ENCODE results near the gene BARHL2.

The BARHL2 gene

GRCh38 chr1:90724361-90724760 lies 7.3 kb upstream of the BARHL2 start:
- no peak for DNase-seq

- DNase-seq, result no peak
Measured at GRCh38 chr1:90723590-90724108, 6.5 kb upstream of the BARHL2 start.

GRCh38 chr1:90722874-90723589 lies 5.9 kb upstream of the BARHL2 start:
- DNase-seq, result no peak

DNA sequence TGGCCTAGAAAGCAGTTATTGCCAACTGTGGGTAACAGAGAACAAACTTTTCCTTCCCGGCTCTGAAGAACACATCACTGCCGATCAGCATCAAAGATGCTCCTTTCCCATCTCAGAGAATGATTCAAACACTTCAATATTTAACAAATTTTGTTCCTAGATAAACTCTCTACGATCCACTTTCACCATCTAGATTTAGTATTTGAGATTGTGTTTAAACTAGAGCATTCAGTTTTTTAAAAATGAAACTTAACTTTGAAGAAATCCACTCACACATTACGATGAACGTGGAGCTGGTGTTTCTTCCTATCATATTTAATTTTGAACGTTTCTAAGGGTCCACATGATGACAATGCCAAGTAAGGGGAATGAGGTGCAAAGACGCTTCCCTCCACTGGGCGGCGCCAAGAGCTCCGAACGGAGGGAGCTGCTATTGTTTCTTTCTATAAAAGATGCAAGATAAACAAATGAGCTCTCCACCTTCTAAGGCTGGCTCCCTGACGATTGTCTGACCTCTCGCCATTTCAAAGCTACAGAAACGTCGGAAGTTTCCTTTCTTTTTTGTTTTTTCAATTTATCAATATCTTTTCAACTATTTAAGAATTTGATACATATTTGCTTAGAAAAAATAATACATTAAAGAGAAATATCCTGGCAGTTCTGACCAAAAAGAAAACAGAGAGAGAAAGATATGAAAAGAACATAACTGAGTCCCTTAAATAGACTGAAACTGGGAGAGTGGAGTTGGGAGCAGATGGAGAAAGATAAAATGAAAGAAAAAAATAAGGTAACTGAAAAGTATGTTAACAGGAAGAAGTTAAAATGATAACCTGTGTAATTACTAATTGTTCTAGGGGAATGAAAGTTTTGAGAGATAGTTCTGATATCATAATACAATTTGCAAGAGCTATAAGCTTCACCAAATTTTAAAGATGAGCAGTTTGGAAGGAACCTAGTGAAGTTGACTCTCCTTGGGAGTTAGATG lies 4.4 kb upstream of the BARHL2 start:
- no peak for DNase-seq

DNA sequence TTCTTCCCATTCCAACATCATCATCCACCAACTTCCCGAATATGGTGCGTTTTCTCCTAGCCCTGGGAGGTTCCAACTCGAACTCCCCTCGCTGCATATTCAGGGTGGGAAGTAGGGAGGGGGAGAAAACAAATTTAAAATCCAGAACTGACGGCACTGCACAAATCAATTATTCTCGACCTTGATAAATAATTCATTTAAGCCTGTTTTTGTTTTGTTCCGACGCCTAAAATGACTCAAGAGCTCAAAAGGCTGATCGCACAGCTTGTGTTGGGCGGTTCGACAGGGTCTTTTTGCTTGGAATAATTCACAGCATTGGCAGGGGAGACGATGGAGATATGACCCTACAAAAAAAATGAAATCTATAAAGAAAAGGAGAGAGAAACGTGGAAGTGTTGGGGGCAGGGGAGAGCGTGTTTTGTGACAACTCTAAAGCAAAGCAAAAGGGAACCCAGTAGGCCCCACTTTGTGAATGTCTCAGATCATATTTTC lies 3.1 kb upstream of the BARHL2 start:
- no peak for DNase-seq

GRCh38 chr1:90719330-90720144 lies 2.4 kb upstream of the BARHL2 start:
- DNase-seq, result no peak

GRCh38 chr1:90718411-90719329 lies 1.6 kb upstream of the BARHL2 start:
- no peak for DNase-seq

GRCh38 chr1:90717665-90718410 lies 736 bp upstream of the BARHL2 start:
- no peak for DNase-seq

GRCh38 chr1:90717356-90717664 lies 208 bp upstream of the BARHL2 start:
- DNase-seq, result no peak

DNA sequence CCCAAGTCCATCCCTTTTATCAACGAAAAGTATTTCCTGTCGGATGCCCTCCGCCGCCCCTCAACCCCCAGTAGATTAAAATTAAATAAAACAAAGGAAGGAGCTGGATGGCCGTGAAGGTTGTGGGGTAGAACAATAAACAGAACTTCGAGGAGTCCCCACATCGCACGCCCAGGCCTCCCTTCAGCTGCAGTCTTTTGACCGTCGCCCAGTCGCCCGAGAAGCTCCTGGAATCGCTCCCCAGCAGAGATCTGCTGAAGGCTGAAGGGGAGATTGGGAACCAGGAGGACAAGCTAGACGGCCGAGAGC lies 905 bp downstream of the BARHL2 start:
- no peak for DNase-seq

- DNase-seq, result no peak
Measured at GRCh38 chr1:90715309-90715708, 1.8 kb downstream of the BARHL2 start.

DNA sequence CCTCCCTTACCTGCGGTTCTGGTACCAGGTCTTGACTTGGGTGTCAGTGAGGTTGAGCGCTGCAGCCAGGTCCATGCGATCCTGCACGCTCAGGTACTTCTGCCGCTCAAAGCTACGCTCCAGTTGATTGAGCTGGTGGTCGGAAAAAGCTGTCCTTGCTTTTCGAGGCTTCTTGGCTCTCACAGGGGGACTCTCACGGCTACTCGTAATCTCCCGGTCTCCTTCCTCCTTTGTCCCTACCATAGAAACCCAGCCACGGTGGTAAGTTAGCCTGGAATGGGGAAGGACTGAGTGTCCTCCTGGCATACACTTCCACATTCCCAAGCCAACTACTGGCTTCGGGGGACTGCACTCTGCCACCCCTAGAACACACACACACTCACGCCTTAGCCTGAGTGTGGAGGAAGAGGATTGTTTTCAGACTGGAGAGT lies 2.6 kb downstream of the BARHL2 start:
- no peak for DNase-seq

DNA sequence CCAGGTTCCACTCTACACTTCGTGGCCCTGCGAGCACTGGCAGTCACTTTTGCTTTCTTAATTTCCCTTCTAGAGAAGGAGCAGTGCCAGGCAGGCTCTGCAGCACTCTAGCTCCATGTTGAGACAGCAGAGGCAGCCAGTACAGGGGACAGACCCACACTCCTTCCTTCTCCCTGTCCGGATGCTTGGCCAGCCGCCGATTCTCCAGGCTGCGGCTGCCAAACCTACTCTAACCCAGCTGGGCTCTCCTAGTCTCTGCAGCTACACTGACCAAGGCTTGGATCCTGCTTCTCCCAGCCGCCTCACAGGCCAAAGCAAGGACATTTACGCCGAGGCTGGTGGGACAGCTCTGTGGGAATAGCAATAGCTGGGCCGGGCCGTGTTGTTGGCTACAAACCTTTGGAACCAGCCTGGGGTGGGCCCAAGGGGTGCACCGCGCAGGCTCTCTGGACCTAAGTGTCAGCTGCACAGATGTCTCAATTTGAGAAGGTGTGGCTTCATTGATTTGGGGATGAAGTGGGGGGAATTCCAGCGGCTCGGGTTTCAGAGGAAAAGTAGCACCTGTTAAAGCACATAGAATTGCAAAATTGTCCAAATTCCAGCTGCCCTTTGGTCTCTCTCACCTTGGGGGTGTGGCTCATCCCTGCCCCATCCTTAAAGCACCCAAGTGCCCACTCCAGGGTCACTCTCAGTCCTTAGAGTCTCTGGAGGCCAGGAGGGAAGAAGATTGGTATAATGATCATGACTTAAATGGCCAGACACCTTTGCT lies 3.2 kb downstream of the BARHL2 start:
- DNase-seq, result no peak

DNA sequence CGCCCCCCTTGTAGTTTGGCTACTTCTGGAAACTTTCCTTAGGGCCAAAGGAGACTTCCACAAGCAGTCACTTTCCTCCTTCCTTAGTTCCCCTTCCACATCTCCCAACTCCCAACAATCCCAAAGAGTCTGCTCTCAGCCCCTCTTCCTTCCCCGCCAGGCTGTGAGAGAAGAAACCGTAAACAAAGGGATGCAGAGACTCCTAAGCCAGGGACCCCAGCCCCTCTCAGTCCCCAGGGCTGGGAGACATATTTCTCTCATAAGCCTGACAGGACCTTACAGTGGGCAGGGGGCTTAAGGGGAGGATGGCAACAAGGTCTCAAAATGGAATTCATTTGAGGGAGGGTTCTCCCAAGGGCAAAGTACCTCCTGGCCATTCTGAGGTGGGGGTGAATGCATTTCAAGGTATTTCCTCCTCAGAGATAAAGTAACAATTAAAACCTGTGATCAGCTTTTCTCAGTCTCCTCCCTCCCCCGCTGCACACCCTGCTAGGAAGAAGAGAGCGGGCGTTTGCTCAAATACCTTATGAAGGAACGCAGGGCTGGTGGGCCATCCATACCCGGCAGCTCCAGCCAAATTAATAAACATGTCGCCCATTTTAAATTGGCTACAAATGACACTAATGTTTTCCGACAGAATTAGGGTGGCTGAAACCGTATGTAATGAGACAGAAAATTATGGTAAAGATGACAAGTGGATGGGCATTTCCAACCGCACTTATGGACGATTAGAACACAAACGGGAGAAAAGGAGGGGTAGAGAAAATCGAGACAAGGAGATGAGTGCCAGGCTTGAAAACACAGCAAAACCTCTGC lies 4.0 kb downstream of the BARHL2 start:
- no peak for DNase-seq

GRCh38 chr1:90712153-90712856 lies 4.8 kb downstream of the BARHL2 start:
- no peak for DNase-seq

GRCh38 chr1:90711696-90712095 lies 5.4 kb downstream of the BARHL2 start:
- no peak for DNase-seq

- no peak for DNase-seq
Measured at GRCh38 chr1:90710579-90711536, 6.2 kb downstream of the BARHL2 start.

DNA sequence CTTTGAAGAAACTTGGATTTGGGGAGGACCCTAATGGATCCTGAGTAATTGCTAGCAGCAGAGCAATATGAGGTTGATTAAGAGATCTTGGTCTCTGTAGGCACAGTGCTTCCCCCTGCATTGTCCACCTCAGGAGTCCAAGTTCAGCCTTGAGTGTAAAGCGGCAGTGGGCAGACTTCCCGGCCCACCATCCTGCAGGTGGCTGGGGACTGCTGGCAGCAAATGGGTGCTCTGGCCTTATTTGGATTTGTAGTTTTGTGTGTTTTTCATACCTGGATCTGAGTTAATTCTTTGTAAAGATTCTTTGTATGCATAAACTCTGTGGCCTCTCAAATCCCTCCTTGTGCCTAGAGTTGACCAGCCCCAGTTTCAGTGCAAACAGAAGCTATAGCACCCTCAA lies 7.6 kb downstream of the BARHL2 start:
- DNase-seq, result no peak

Data from NCI-H524 treated with DMSO at 0.1 percent for 48 hours (cell line).